Fibroblast of lung (primary cell): ENCODE results near the gene STARD3NL. TPM values are rescaled to one million over a fixed set of nuclear protein-coding genes. Genes with fewer than 3 reads are reported as not detected.
A peak's percentile ranks its signal among the peaks of the same experiment; 100 is the strongest.
"Not testable (repeated sequence)": the region's sequence is repeated elsewhere in the genome, so short reads cannot be mapped to it uniquely, and the experiment has no call there.

Experiments
- DNase-seq, 2 donors: peaks; one replicate each; pipeline versions ENCODE4 v3.0.0 to v3.0.0-alpha.2; 2010; ENCODE audit warnings: low read depth in 2 of 2
- H2AFZ ChIP-seq: 2 replicates; pipeline ENCODE4 v1.5.1; 2012; ENCODE audit warnings: low read length, control low read depth, inconsistent platforms
- H3K27ac ChIP-seq: 2 replicates; pipeline ENCODE4 v1.5.1; 2011; ENCODE audit warnings: low read length, control low read depth; ENCODE audit not compliant: insufficient read depth
- H3K27me3 ChIP-seq: 2 replicates; pipeline ENCODE4 v1.5.1; 2011; ENCODE audit warnings: mild to moderate bottlenecking, low read length; ENCODE audit not compliant: control insufficient read depth, insufficient read depth
- H3K36me3 ChIP-seq: 2 replicates; pipeline ENCODE4 v1.5.1; 2011; ENCODE audit warnings: low read length; ENCODE audit not compliant: control insufficient read depth, insufficient read depth
- H3K4me1 ChIP-seq: 2 replicates; pipeline ENCODE4 v1.5.1; 2011; ENCODE audit warnings: low read length; ENCODE audit not compliant: control insufficient read depth, insufficient read depth; ENCODE audit errors: extremely low read depth
- H3K4me2 ChIP-seq: 2 replicates; pipeline ENCODE4 v1.5.1; 2011; ENCODE audit warnings: low read length, control low read depth; ENCODE audit not compliant: insufficient read depth; ENCODE audit errors: extremely low read depth
- H3K4me3 ChIP-seq, 4 experiments: fragments of 200-600 bp in 1 of 4; sonication (generic) in 1 of 4; replicated peaks in 1 of 4; 2 replicates each; pipeline ENCODE4 v1.5.1; 2011 to 2016; ENCODE audit warnings: low read length in 4 of 4, low read depth in 3 of 4, mild to moderate bottlenecking in 3 of 4, control low read depth in 2 of 4, inconsistent platforms in 1 of 4, mixed read lengths in 1 of 4; ENCODE audit not compliant: insufficient read depth in 1 of 4; ENCODE audit errors: control extremely low read depth in 1 of 4
- H3K79me2 ChIP-seq: 2 replicates; pipeline ENCODE4 v1.5.1; 2012; ENCODE audit warnings: mild to moderate bottlenecking, low read length, inconsistent platforms; ENCODE audit not compliant: control insufficient read depth, insufficient read depth
- H3K9ac ChIP-seq: 2 replicates; pipeline ENCODE4 v1.5.1; 2011; ENCODE audit warnings: mild to moderate bottlenecking, low read length, control low read depth; ENCODE audit not compliant: insufficient read depth
- H3K9me3 ChIP-seq: 2 replicates; pipeline ENCODE4 v1.5.1; 2012; ENCODE audit warnings: low read depth, low read length; ENCODE audit not compliant: control insufficient read depth, insufficient read depth
- H4K20me1 ChIP-seq: 2 replicates; pipeline ENCODE4 v1.5.1; 2011; ENCODE audit warnings: low read length; ENCODE audit not compliant: control insufficient read depth, insufficient read depth; ENCODE audit errors: extremely low read depth
- EZH2 ChIP-seq: IDR thresholded peaks from 2 replicates; pipeline ENCODE4 v1.5.1; 2012; ENCODE audit warnings: low read length, control low read depth, mild to moderate bottlenecking; ENCODE audit errors: missing control alignments
- polyA plus RNA-seq, 2 donors: library from polyadenylated mRNA; depleted of rRNA in 1 of 2; stranded (reverse) in 1 of 2; unstranded in 1 of 2; fragments of >200 nt; gene quantifications; 2 replicates each; pipeline ENCODE4 v1.2.1, GENCODE V29; 2011 to 2012; ENCODE audit warnings: missing spikeins in 1 of 2
- total RNA-seq: library from RNA; depleted of rRNA; stranded (reverse); fragments of >200 nt; gene quantifications from 2 replicates; pipeline ENCODE4 v1.2.1, GENCODE V29; 2014
- TF ChIP-seq, protein P1 (sequence below), 2 donors: IDR thresholded peaks in 1 of 2; conservative IDR thresholded peaks in 1 of 2; 1 replicate in 1 of 2; 2 replicates in 1 of 2; pipeline ENCODE4 v1.5.1; 2011 to 2012; ENCODE audit warnings: low read length in 2 of 2, control low read depth in 1 of 2, inconsistent platforms in 1 of 2, low read depth in 1 of 2, mild to moderate bottlenecking in 1 of 2

STARD3NL gene
- total and polyA plus RNA-seq, 2 donors (not counting 1 experiment from before 2014, with no cell fraction given) = 71.9 to 105 TPM

DNA sequence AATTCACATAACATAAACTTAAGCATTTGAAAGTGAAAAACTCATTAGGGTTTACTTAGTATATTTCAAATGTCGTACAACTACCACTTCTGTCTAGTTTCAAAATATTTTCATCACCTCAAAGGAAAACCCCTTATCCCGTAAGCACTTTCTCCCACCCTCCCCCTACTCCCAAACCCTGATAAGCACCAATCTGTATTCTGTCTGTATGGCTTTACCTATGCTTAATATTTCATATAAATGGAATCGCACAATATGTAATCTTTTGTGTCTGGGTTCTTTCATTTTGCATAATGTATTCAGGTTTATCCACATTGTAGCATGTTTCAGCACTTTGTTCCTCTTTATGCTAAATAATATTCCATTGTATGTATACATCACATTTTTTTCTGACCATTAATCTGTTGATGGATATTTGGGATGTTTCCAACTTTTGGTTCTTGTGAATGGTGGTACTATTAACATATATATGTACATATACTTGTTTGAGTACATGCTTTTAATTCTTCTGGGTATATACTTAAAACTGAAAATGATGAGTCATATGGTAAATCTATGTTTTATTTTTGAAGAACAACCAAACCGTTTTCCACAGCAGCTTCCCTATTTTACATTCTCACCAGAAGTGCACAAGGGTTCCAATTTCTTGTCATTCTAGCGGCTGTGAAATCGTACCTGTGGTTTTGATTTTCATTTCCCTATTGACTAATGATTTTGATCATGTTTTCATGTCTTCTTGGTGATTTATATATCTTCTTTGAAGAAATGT is 6.2 kb upstream of the STARD3NL start:
- TF ChIP-seq, protein P1, sequence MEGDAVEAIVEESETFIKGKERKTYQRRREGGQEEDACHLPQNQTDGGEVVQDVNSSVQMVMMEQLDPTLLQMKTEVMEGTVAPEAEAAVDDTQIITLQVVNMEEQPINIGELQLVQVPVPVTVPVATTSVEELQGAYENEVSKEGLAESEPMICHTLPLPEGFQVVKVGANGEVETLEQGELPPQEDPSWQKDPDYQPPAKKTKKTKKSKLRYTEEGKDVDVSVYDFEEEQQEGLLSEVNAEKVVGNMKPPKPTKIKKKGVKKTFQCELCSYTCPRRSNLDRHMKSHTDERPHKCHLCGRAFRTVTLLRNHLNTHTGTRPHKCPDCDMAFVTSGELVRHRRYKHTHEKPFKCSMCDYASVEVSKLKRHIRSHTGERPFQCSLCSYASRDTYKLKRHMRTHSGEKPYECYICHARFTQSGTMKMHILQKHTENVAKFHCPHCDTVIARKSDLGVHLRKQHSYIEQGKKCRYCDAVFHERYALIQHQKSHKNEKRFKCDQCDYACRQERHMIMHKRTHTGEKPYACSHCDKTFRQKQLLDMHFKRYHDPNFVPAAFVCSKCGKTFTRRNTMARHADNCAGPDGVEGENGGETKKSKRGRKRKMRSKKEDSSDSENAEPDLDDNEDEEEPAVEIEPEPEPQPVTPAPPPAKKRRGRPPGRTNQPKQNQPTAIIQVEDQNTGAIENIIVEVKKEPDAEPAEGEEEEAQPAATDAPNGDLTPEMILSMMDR (conservative IDR thresholded peaks at IDR 0.05 in 1 of 2, IDR thresholded peaks at IDR 0.05 in 1 of 2; ENCODE audit: low read depth in 1 of 2, low read length in 2 of 2) = no peak
- TF ChIP-seq EZH2 = no peak
- Histone ChIP-seq H3K79me2 (no peaks in the 10 kb centered on the region), H3K36me3 (no peaks in the 10 kb centered on the region), H3K27me3 (no peaks in the 10 kb centered on the region), H3K9me3 (no peaks in the 10 kb centered on the region), H4K20me1 (no peaks in the 10 kb centered on the region), H3K9ac (no peak overlapping the region), H3K4me3 (no peak overlapping the region), H3K27ac (no peak overlapping the region), H3K4me1 (no peaks in the 10 kb centered on the region), H2AFZ (no peak overlapping the region), H3K4me2 (no peak overlapping the region)
- DNase-seq = no peak

DNA sequence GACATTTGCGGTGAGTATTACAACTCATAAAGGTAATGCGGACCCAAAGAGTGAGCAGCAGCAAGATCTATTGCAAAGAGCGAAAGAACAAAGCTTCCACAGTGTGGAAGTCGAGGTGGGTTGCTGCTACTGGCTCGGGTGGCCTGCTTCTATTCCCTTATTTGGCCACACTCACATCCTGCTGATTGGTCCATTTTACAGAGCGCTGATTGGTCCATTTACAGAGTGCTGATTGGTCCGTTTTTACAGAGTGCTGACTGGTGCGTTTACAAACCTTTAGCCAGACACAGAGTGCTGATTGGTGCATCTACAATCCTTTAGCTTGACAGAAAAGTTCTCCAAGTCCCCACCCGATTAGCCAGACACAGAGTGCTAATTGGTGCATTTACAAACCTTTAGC is 2.5 kb upstream of the STARD3NL start:
- not testable (repeated sequence) for H3K9me3 ChIP-seq, H3K4me1 ChIP-seq, H2AFZ ChIP-seq, H3K36me3 ChIP-seq, H3K27me3 ChIP-seq, H3K9ac ChIP-seq, H4K20me1 ChIP-seq, H3K27ac ChIP-seq, H3K4me3 ChIP-seq, H3K4me2 ChIP-seq, DNase-seq
- H3K79me2 ChIP-seq = peaks cover 20% of the 10 kb centered on the region

DNA sequence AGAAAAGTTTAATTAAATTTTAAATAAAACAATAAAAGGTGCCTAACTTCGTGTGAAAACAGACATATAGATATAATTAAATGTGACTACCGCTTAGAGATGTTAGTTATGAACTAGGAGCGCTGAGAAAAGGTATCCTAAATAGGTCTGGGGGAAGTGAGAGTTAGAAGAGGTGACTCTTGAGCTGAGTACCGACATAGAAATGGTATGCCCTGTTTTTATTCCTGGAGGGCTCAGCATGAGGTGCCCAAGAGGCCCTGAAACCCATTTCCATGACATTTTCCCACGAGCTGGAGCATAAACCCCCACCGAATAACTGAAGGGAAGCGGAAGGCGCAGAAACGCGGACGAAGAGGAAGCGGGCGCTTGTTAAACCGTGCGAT is 433 bp upstream of the STARD3NL start:
- no peaks in the 10 kb centered on the region for H3K36me3 ChIP-seq
- H4K20me1 ChIP-seq = no peaks in the 10 kb centered on the region
- TF ChIP-seq, protein P1 (conservative IDR thresholded peaks at IDR 0.05 in 1 of 2, IDR thresholded peaks at IDR 0.05 in 1 of 2; ENCODE audit: low read depth in 1 of 2, low read length in 2 of 2) = no peak
- no peak for TF ChIP-seq EZH2
- H3K4me1 ChIP-seq = peaks cover 4% of the 10 kb centered on the region
- no peaks in the 10 kb centered on the region for H3K27me3 ChIP-seq
- peaks cover 33% of the 10 kb centered on the region for H3K79me2 ChIP-seq
- no peak for DNase-seq
- H3K4me2 ChIP-seq = peak overlapping the region; percentile 13
- no peaks in the 10 kb centered on the region for H3K9me3 ChIP-seq
- peak overlapping the region; percentile 87 to 96 (median 94) for H3K4me3 ChIP-seq
- peak overlapping the region; percentile 76 for H2AFZ ChIP-seq
- H3K9ac ChIP-seq = peak overlapping the region; percentile 9
- peak overlapping the region; percentile 96 for H3K27ac ChIP-seq
